DMS 273 (cell line): ENCODE data around the gene AGPAT2.

Experiments
- DNase-seq: peaks from one replicate; lab custom pipeline; 2025; ENCODE audit not compliant: unreplicated experiment; lab: John Stamatoyannopoulos, UW

AGPAT2 gene

GRCh38 chr9:136674786-136675349, 12.4 kb downstream of the AGPAT2 start:
- no peak for DNase-seq

- DNase-seq, result no peak
These were observed 13.1 kb downstream of the AGPAT2 start for GRCh38 chr9:136673975-136674785.

GRCh38 chr9:136673088-136673974, 13.9 kb downstream of the AGPAT2 start:
- no peak for DNase-seq

GRCh38 chr9:136672431-136673087, 14.7 kb downstream of the AGPAT2 start:
- DNase-seq, result no peak

GRCh38 chr9:136671646-136672430, 15.4 kb downstream of the AGPAT2 start:
- DNase-seq, result peak; percentile 79

- no peak for DNase-seq
These were observed 16.0 kb downstream of the AGPAT2 start for GRCh38 chr9:136671254-136671614.

GRCh38 chr9:136670576-136671253, 16.5 kb downstream of the AGPAT2 start:
- DNase-seq, result peak; percentile 50

- no peak for DNase-seq
These were observed 17.3 kb downstream of the AGPAT2 start for GRCh38 chr9:136669791-136670464.

- DNase-seq, result peak; percentile 59
These were observed 18.1 kb downstream of the AGPAT2 start for GRCh38 chr9:136668983-136669790.

GRCh38 chr9:136667940-136668760, 19.1 kb downstream of the AGPAT2 start:
- DNase-seq, result peak; percentile 49

- DNase-seq, result peak; percentile 45
These were observed 19.9 kb downstream of the AGPAT2 start for GRCh38 chr9:136667214-136667939.

- no peak for DNase-seq
These were observed 20.7 kb downstream of the AGPAT2 start for GRCh38 chr9:136666372-136667213.

- DNase-seq, result peak; percentile 58
These were observed 21.4 kb downstream of the AGPAT2 start for GRCh38 chr9:136665704-136666371.

GRCh38 chr9:136665111-136665703, 22.1 kb downstream of the AGPAT2 start:
- peak; percentile 64 for DNase-seq
